Esophagus muscularis mucosa (tissue), 4 donors: ENCODE data around the gene RGS3.

Experiments used
- EP300 ChIP-seq: sonication (generic); formaldehyde crosslinking; IDR thresholded peaks from one replicate; pipeline ENCODE4 v1.6.1; 2017; ENCODE audit warnings: antibody characterized with exemption
- POLR2A ChIP-seq: fragments of 450-650 bp; IDR thresholded peaks from one replicate; pipeline ENCODE4 v1.6.1; 2017; ENCODE audit warnings: antibody characterized with exemption, moderate library complexity, mild to moderate bottlenecking, low read depth
- POLR2AphosphoS5 ChIP-seq, 2 donors: sonication (generic); formaldehyde crosslinking; IDR thresholded peaks; one replicate each; pipeline ENCODE4 v1.6.1; 2017; ENCODE audit warnings: antibody characterized with exemption in 2 of 2
- TF ChIP-seq, protein P1 (sequence below), 3 experiments: fragments of 200-600 bp in 2 of 3; fragments of 450-650 bp in 1 of 3; sonication (generic) in 2 of 3; IDR thresholded peaks; one replicate each; pipeline ENCODE4 v1.5.1; 2017 to 2019; ENCODE audit warnings: antibody characterized with exemption in 3 of 3, mild to moderate bottlenecking in 2 of 3, moderate library complexity in 1 of 3

DNA sequence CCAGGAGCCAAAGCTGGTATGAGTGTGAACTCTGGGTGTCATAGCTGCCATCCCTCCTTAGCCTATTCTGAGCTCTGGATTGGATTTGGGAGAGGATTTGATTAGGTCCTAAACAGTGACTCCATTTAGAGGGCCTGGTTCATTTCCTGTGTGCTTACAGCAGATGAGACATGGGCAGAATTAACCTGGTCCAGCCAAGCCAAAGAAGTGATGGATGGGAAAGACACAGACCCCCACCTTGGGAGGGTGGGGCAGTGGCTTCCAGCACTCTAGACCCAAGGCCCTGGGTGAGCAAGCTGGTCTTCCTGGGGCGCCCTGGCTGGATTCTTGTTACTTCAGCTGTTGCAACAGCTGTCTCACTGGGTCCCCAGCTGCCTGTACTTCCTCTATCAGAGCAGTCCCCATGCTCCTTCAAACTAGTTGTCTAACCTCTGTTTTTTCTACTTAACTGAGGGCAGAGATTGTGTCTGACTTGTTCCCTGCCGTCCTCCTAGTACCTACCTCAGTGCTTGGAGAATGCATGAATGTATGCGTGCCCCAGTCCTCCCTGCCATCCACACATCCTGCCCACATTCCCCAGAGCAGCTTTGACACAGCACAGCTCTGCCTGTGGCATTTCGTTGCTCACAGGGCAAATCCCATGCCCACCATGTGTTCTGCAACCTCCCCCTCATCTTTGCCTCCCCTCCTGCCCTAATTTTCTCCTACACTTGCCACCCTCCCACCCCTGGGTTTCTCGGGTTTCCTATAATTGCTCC lies 115.9 kb downstream of the RGS3 start:
- TF ChIP-seq, protein P1, sequence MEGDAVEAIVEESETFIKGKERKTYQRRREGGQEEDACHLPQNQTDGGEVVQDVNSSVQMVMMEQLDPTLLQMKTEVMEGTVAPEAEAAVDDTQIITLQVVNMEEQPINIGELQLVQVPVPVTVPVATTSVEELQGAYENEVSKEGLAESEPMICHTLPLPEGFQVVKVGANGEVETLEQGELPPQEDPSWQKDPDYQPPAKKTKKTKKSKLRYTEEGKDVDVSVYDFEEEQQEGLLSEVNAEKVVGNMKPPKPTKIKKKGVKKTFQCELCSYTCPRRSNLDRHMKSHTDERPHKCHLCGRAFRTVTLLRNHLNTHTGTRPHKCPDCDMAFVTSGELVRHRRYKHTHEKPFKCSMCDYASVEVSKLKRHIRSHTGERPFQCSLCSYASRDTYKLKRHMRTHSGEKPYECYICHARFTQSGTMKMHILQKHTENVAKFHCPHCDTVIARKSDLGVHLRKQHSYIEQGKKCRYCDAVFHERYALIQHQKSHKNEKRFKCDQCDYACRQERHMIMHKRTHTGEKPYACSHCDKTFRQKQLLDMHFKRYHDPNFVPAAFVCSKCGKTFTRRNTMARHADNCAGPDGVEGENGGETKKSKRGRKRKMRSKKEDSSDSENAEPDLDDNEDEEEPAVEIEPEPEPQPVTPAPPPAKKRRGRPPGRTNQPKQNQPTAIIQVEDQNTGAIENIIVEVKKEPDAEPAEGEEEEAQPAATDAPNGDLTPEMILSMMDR (IDR thresholded peaks at IDR 0.05) = no peak
- no peak for TF ChIP-seq POLR2AphosphoS5 (IDR thresholded peaks at IDR 0.05)
- no peak for TF ChIP-seq POLR2A
- TF ChIP-seq EP300 = no peak
